Astrocyte (in vitro differentiated cells and primary cell): Measurements from ENCODE around the gene THSD8. TPM values are rescaled to one million over a fixed set of nuclear protein-coding genes. Genes with fewer than 3 reads are reported as not detected.

Source experiments
- DNase-seq: peaks from one replicate; pipeline ENCODE4 v3.0.0-alpha.2; 2010; ENCODE audit warnings: low read depth
- FAIRE-seq: peaks from 2 replicates; lab custom pipeline; 2011; peaks lifted over from hg19 to GRCh38; lab: Jason Lieb, UNC
- H2AFZ ChIP-seq: 2 replicates; pipeline ENCODE4 v1.6.0; 2012; ENCODE audit warnings: low read depth, low read length, inconsistent platforms
- H3K27ac ChIP-seq: 2 replicates; pipeline ENCODE4 v1.5.1; 2011; ENCODE audit warnings: low read depth, low read length, inconsistent platforms
- H3K27me3 ChIP-seq: 2 replicates; pipeline ENCODE4 v1.6.0; 2011; ENCODE audit warnings: low read length, inconsistent platforms; ENCODE audit not compliant: insufficient read depth
- H3K36me3 ChIP-seq: 2 replicates; pipeline ENCODE4 v1.5.1; 2011; ENCODE audit warnings: low read length, inconsistent platforms; ENCODE audit not compliant: insufficient read depth
- H3K4me1 ChIP-seq: 2 replicates; pipeline ENCODE4 v1.5.1; 2011; ENCODE audit warnings: low read length, inconsistent platforms; ENCODE audit not compliant: insufficient read depth
- H3K4me2 ChIP-seq: 2 replicates; pipeline ENCODE4 v1.6.0; 2012; ENCODE audit warnings: low read length, inconsistent platforms
- H3K4me3 ChIP-seq: 2 replicates; pipeline ENCODE4 v1.5.1; 2011; ENCODE audit warnings: low read depth, mild to moderate bottlenecking, low read length, inconsistent platforms; ENCODE audit not compliant: insufficient read depth
- H3K79me2 ChIP-seq: 2 replicates; pipeline ENCODE4 v1.6.0; 2012; ENCODE audit warnings: mild to moderate bottlenecking, low read length, inconsistent platforms; ENCODE audit not compliant: insufficient read depth
- H3K9ac ChIP-seq: 2 replicates; pipeline ENCODE4 v1.6.0; 2012; ENCODE audit warnings: mild to moderate bottlenecking, low read length, inconsistent platforms
- H3K9me3 ChIP-seq: 2 replicates; pipeline ENCODE4 v1.5.1; 2012; ENCODE audit warnings: low read depth, mild to moderate bottlenecking, low read length, inconsistent platforms; ENCODE audit not compliant: insufficient read depth
- H4K20me1 ChIP-seq: 2 replicates; pipeline ENCODE4 v1.6.0; 2012; ENCODE audit warnings: low read length, inconsistent platforms; ENCODE audit not compliant: insufficient read depth
- H3K27ac Mint-ChIP-seq: one replicate; pipeline ENCODE4 v1.8.0; 2021; ENCODE audit warnings: mild to moderate bottlenecking, mixed read lengths; ENCODE audit not compliant: unreplicated experiment
- H3K27me3 Mint-ChIP-seq: one replicate; pipeline ENCODE4 v1.8.0; 2021; ENCODE audit warnings: low read depth, mixed read lengths; ENCODE audit not compliant: unreplicated experiment
- H3K36me3 Mint-ChIP-seq: one replicate; pipeline ENCODE4 v1.8.0; 2021; ENCODE audit warnings: low read depth, mixed read lengths; ENCODE audit not compliant: unreplicated experiment
- H3K4me1 Mint-ChIP-seq: one replicate; pipeline ENCODE4 v1.8.0; 2021; ENCODE audit warnings: low read depth, mixed read lengths; ENCODE audit not compliant: unreplicated experiment
- H3K4me3 Mint-ChIP-seq: one replicate; pipeline ENCODE4 v1.8.0; 2021; ENCODE audit warnings: mild to moderate bottlenecking, moderate library complexity, mixed read lengths; ENCODE audit not compliant: unreplicated experiment
- H3K9me3 Mint-ChIP-seq: one replicate; pipeline ENCODE4 v1.8.0; 2021; ENCODE audit warnings: mild to moderate bottlenecking, mixed read lengths; ENCODE audit not compliant: unreplicated experiment
- EZH2 ChIP-seq: IDR thresholded peaks from 2 replicates; pipeline ENCODE4 v1.6.1; 2012; ENCODE audit warnings: mild to moderate bottlenecking, low read length, inconsistent platforms; ENCODE audit not compliant: insufficient read depth
- total RNA-seq: library from RNA; stranded (reverse); gene quantifications from 2 replicates; pipeline ENCODE4 v1.2.1, GENCODE V29; 2021
- TF ChIP-seq, protein P1 (sequence below): IDR thresholded peaks from 2 replicates; pipeline ENCODE4 v1.5.1; 2011; ENCODE audit warnings: low read depth, mild to moderate bottlenecking, inconsistent platforms, low read length, moderate library complexity; ENCODE audit not compliant: insufficient read depth

The THSD8 gene
- total RNA-seq, 1 donor from 2014 or later, result 3.6 TPM

DNA sequence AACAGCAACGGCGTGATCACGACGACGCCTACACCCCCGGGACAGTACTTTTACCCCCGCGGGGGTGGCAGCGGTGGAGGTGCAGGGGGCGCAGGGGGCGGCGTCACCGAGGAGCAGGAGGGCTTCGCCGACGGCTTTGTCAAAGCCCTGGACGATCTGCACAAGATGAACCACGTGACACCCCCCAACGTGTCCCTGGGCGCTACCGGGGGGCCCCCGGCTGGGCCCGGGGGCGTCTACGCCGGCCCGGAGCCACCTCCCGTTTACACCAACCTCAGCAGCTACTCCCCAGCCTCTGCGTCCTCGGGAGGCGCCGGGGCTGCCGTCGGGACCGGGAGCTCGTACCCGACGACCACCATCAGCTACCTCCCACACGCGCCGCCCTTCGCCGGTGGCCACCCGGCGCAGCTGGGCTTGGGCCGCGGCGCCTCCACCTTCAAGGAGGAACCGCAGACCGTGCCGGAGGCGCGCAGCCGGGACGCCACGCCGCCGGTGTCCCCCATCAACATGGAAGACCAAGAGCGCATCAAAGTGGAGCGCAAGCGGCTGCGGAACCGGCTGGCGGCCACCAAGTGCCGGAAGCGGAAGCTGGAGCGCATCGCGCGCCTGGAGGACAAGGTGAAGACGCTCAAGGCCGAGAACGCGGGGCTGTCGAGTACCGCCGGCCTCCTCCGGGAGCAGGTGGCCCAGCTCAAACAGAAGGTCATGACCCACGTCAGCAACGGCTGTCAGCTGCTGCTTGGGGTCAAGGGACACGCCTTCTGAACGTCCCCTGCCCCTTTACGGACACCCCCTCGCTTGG is 9.6 kb upstream of the THSD8 start:
- Histone ChIP-seq H3K9me3 (no peaks in the 10 kb centered on the region), H3K27ac (peak overlapping the region; percentile 90), H2AFZ (no peak overlapping the region), H3K79me2 (peaks cover 21% of the 10 kb centered on the region), H3K4me2 (peak overlapping the region; percentile 91), H3K4me3 (peak overlapping the region; percentile 92), H3K4me1 (peaks cover 38% of the 10 kb centered on the region), H3K9ac (peak overlapping the region; percentile 94), H3K27me3 (no peaks in the 10 kb centered on the region), H3K36me3 (no peaks in the 10 kb centered on the region), H4K20me1 (peaks cover 19% of the 10 kb centered on the region)
- Mint-ChIP-seq H3K4me1 (peaks cover 31% of the 10 kb centered on the region), H3K27me3 (no peaks in the 10 kb centered on the region), H3K27ac (peak overlapping the region; percentile 97), H3K9me3 (no peaks in the 10 kb centered on the region), H3K4me3 (peak overlapping the region; percentile 93), H3K36me3 (no peaks in the 10 kb centered on the region)
- no peak for DNase-seq
- FAIRE-seq, result no peak
- no peak for TF ChIP-seq EZH2
- TF ChIP-seq, protein P1, sequence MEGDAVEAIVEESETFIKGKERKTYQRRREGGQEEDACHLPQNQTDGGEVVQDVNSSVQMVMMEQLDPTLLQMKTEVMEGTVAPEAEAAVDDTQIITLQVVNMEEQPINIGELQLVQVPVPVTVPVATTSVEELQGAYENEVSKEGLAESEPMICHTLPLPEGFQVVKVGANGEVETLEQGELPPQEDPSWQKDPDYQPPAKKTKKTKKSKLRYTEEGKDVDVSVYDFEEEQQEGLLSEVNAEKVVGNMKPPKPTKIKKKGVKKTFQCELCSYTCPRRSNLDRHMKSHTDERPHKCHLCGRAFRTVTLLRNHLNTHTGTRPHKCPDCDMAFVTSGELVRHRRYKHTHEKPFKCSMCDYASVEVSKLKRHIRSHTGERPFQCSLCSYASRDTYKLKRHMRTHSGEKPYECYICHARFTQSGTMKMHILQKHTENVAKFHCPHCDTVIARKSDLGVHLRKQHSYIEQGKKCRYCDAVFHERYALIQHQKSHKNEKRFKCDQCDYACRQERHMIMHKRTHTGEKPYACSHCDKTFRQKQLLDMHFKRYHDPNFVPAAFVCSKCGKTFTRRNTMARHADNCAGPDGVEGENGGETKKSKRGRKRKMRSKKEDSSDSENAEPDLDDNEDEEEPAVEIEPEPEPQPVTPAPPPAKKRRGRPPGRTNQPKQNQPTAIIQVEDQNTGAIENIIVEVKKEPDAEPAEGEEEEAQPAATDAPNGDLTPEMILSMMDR, result no peak

- H3K27me3 Mint-ChIP-seq, result no peaks in the 10 kb centered on the region
- Histone ChIP-seq H3K4me3 (peak overlapping the region; percentile 92), H3K27ac (peak overlapping the region; percentile 90), H3K9me3 (no peaks in the 10 kb centered on the region), H3K79me2 (peaks cover 21% of the 10 kb centered on the region), H3K9ac (peak overlapping the region; percentile 94), H3K4me1 (peaks cover 38% of the 10 kb centered on the region), H4K20me1 (peaks cover 19% of the 10 kb centered on the region), H3K4me2 (peak overlapping the region; percentile 91), H3K36me3 (no peaks in the 10 kb centered on the region), H3K27me3 (no peaks in the 10 kb centered on the region), H2AFZ (no peak overlapping the region)
- H3K27ac Mint-ChIP-seq, result peak overlapping the region; percentile 97
- peak overlapping the region; percentile 93 for H3K4me3 Mint-ChIP-seq
- TF ChIP-seq, protein P1, result no peak
- TF ChIP-seq EZH2, result no peak
- H3K4me1 Mint-ChIP-seq, result peaks cover 31% of the 10 kb centered on the region
- no peaks in the 10 kb centered on the region for H3K9me3 Mint-ChIP-seq
- FAIRE-seq (no peak), DNase-seq (no peak)
- no peaks in the 10 kb centered on the region for H3K36me3 Mint-ChIP-seq
These were observed 9.0 kb upstream of the THSD8 start for GRCh38 chr19:12792853-12793289.
